GM23248 (cell line): ENCODE measurements around the gene SIGMAR1.

ENCODE experiments used
- EZH2 ChIP-seq: fragments of 200-600 bp; sonication (generic); IDR thresholded peaks from 2 replicates; pipeline ENCODE4 v1.6.1; 2018; ENCODE audit warnings: antibody characterized with exemption, mild to moderate bottlenecking; ENCODE audit not compliant: insufficient read depth, poor library complexity, severe bottlenecking
- EZH2phosphoT487 ChIP-seq: fragments of 200-600 bp; sonication (generic); IDR thresholded peaks from 2 replicates; pipeline ENCODE4 v1.6.1; 2018; ENCODE audit warnings: antibody characterized with exemption, moderate library complexity, mild to moderate bottlenecking, low read depth; ENCODE audit not compliant: insufficient read depth

DNA sequence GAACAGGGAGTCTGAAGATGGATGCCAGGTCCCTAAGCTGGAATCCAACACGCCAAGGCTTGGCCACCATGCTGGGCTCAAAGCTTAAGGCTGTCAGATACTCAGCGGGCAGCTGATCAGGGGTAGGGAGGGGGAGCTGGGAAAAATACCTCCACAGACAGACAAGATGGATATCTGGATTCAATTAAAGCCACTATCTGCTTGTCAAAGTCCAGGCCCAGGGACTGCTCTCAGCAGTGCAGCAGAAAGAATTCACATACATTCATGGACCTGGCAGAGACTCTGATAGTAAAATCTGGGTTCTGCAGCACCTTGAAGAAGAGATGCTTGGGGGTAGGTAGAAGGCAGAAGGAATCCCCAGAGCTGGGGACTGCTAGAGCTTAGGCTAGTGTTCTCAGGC is 22.5 kb downstream of the SIGMAR1 start:
- TF ChIP-seq EZH2 (no peak), EZH2phosphoT487 (no peak)
